PC-3 (cell line): ENCODE measurements around the gene VWDE.

Experiments
- EZH2 ChIP-seq: fragments of 300-600 bp; sonication (generic); IDR thresholded peaks from one replicate; pipeline ENCODE4 v1.6.1; 2017; ENCODE audit warnings: antibody characterized with exemption, mild to moderate bottlenecking, low read length; ENCODE audit not compliant: unreplicated experiment
- EZH2phosphoT487 ChIP-seq: fragments of 300-600 bp; sonication (generic); IDR thresholded peaks from 2 replicates; pipeline ENCODE4 v1.6.1; 2018; ENCODE audit warnings: mild to moderate bottlenecking, antibody characterized with exemption, low read length, borderline replicate concordance

DNA sequence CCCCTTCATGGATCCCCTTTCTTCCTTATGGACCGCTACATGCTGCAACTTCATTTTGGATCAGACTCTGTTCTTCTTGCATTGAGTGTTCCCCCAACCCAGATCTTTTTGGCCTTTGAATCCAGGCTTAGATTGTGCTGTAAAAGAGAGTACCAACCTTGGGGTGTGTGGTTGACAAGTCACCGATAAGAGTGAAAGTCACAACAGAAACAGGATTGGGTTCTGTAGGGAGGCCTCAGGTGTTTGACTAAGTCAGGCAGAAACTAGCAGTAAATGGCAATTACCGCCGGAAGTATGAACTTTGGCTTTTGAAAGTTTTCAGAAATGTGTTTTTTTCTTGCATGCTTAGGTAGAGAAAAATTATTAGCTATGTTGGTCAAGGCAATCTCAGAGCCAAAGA is 103.2 kb downstream of the VWDE start:
- TF ChIP-seq EZH2 (no peak), EZH2phosphoT487 (no peak)
